A549 treated with AZD9567 at 1 μM for 4 hours (cell line): ENCODE results near the gene MYCT1. TPM values are rescaled to one million over a fixed set of nuclear protein-coding genes. Genes with fewer than 3 reads are reported as not detected.

Experiments used
- total RNA-seq: library from RNA; stranded (reverse); fragments of 200-300 nt; extraction: Qiagen RNA extraction; gene quantifications from 5 replicates; pipeline ENCODE4 v1.2.3, GENCODE V29; 2022; ENCODE audit not compliant: insufficient read depth

Gene MYCT1
- total RNA-seq, result 0.03 to 0.12 TPM (median 0.09 TPM) in 3 of 5 replicates, not detected in the others

GRCh38 chr6:152697634-152698033 is at the start of gene MYCT1:
Gene MYCT1 (plus strand): TSS chr6:152697897. CDS start chr6:152697903, 6 bp downstream.

GRCh38 chr6:152750694-152751093 is 53.0 kb downstream of the MYCT1 start, which contains the start of gene VIP:
Gene VIP (plus strand): TSS chr6:152750797. CDS start chr6:152752178, 1,381 bp downstream.

Other genes with a start within 250 kb of the MYCT1 start
- gene SYNE1, start 60.5 kb upstream of the MYCT1 start, total RNA-seq, result 19.5 to 26.0 TPM (median 21.7 TPM) in 5 replicates
- gene VIP, start 52.9 kb downstream of the MYCT1 start, total RNA-seq, result not detected in 5 replicates